NB4 (cell line): ENCODE results near the gene AK8.

ENCODE experiments used
- DNase-seq: peaks from one replicate; pipeline ENCODE4 v3.0.0; 2010; ENCODE audit warnings: low read depth
- H3K4me3 ChIP-seq: one replicate; pipeline ENCODE4 v1.5.1; 2011; ENCODE audit warnings: mild to moderate bottlenecking, low read depth, low read length, moderate library complexity
- CTCF ChIP-seq: IDR thresholded peaks from one replicate; pipeline ENCODE4 v1.5.1; 2012; ENCODE audit warnings: low read depth, low read length
- MYC ChIP-seq: IDR thresholded peaks from 2 replicates; pipeline ENCODE4 v1.6.1; 2011; ENCODE audit warnings: low read depth, low read length
- POLR2A ChIP-seq: IDR thresholded peaks from 2 replicates; pipeline ENCODE4 v1.6.1; 2011; ENCODE audit warnings: mild to moderate bottlenecking; ENCODE audit not compliant: insufficient read length; ENCODE audit errors: extremely low read depth
- TF ChIP-seq, protein P1 (sequence below): IDR thresholded peaks from 2 replicates; pipeline ENCODE4 v1.6.1; 2011; ENCODE audit warnings: low read depth, low read length

Gene AK8

DNA sequence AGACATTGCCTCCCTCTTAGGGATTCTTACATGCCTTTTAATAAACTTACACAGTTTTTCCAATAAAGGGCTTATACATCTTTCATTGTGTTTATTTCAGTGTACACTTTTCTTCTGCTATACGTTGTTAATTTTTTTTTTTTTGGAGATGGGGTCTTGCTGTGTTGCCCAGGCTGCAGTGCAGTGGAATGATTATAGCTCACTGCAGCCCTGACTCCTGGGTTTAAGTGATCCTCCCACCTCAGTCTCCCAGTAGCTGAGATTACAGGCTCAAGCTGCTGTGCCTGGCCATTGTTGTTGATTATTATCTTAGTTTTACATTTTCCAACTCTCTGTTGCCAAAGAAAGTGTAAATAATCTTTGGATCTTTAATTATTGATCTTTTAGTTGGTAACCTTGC, 118.0 kb downstream of the AK8 start:
- no peak for DNase-seq
- H3K4me3 ChIP-seq, result no peak overlapping the region
- TF ChIP-seq MYC (no peak), CTCF (no peak), POLR2A (no peak)
- TF ChIP-seq, protein P1, sequence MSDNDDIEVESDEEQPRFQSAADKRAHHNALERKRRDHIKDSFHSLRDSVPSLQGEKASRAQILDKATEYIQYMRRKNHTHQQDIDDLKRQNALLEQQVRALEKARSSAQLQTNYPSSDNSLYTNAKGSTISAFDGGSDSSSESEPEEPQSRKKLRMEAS, result no peak

GRCh38 chr9:132757016-132757415, 121.1 kb downstream of the AK8 start:
- no peak for DNase-seq
- no peak overlapping the region for H3K4me3 ChIP-seq
- TF ChIP-seq CTCF (no peak), MYC (no peak), POLR2A (no peak)
- TF ChIP-seq, protein P1, result no peak

DNA sequence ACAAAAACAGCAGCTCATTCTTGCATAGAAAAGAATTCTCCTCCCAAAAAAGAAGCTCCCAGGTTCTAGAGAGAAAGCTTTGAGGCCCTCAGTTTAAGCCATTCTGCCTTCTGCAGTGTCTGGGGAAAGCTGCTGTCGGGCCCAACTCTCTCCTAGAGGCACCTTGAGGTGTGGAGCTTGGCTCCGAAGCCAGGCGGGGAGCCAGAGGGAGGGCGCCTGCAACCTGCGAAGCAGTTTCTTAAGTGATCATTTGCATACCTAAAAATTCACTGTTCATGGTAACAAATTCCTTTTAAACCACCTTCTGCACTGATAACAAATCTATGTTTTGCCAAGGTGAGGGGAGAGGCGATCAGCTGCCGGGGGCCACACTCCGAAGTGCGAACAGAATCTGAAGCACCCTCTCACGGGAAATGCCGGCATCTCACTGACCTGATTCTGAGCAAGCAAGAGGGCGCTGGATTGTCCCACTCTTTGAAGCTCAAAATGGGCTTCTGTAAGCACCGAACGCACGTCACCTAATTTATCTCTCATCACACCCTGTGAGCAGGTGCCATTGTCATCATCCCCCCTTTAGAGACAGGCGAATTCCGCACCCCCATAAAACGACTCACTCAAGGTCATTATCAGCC, 121.8 kb downstream of the AK8 start:
- DNase-seq, result no peak
- TF ChIP-seq, protein P1, result no peak
- TF ChIP-seq CTCF, result no peak
- no peak for TF ChIP-seq POLR2A
- TF ChIP-seq MYC, result no peak
- H3K4me3 ChIP-seq, result no peak overlapping the region

DNA sequence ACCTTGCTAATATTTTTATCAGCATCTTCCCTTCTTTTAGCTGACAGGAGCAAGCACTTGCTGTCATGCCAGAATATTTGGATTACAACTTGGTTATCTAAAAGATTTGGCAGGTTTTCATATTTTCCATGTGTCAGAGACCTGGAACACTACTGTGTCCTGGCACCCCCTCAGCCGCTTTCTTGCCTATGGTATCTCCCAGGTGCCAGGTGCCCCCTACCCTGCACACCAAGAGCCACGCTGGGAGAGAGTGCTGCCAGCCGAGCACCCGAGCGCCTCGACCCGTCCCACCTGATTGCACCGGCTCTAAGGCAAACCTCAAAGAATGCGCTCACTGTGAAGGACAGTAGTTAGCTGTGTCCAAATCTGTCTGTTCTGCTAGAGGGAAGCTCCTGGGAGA, 123.0 kb downstream of the AK8 start:
- TF ChIP-seq POLR2A (no peak), MYC (no peak), CTCF (no peak)
- TF ChIP-seq, protein P1, result no peak
- DNase-seq, result no peak
- H3K4me3 ChIP-seq, result no peak overlapping the region

- no peak for TF ChIP-seq MYC
- TF ChIP-seq CTCF, result no peak
- no peak for TF ChIP-seq POLR2A
- TF ChIP-seq, protein P1, result no peak
Measured at GRCh38 chr9:132754236-132754635, 123.8 kb downstream of the AK8 start.

DNA sequence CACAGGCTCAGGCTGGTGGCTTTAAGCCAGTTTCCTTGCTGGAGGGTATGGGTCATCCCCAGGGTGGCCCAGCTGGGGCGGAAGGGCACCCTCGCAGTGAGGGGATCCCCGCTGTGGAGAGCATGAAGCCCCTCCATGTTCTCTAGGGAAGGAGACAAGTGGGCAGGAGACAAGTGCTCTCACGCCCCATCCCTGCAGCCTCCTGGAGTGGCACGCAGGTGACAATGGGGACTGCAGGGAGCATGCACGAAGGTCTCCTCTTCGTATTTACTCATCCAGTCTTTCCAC, 124.5 kb downstream of the AK8 start:
- DNase-seq, result no peak
- TF ChIP-seq MYC (no peak), CTCF (no peak), POLR2A (no peak)
- TF ChIP-seq, protein P1, result no peak
- no peak overlapping the region for H3K4me3 ChIP-seq

More at GRCh38 chr9:132754236-132754635, 123.8 kb downstream of the AK8 start:
- no peak for DNase-seq
- no peak overlapping the region for H3K4me3 ChIP-seq
